Osteoblast (primary cell): ENCODE measurements around the gene ZNF22. TPM values are rescaled to one million over a fixed set of nuclear protein-coding genes. Genes with fewer than 3 reads are reported as not detected.

Source experiments
- DNase-seq: peaks from one replicate; pipeline ENCODE4 v3.0.0; 2011; ENCODE audit warnings: low spot score, mixed read lengths; ENCODE audit not compliant: insufficient read length; ENCODE audit errors: missing footprints
- H2AFZ ChIP-seq: 2 replicates; pipeline ENCODE4 v1.6.0; 2011; ENCODE audit warnings: mild to moderate bottlenecking, low read length
- H3K27ac ChIP-seq: 2 replicates; pipeline ENCODE4 v1.5.1; 2011; ENCODE audit warnings: mild to moderate bottlenecking, low read depth, low read length, moderate library complexity
- H3K27me3 ChIP-seq: 2 replicates; pipeline ENCODE4 v1.6.0; 2012; ENCODE audit warnings: mild to moderate bottlenecking, control low read depth, inconsistent platforms, low read length, moderate library complexity; ENCODE audit not compliant: insufficient read depth
- H3K36me3 ChIP-seq: 2 replicates; pipeline ENCODE4 v1.5.1; 2011; ENCODE audit warnings: mild to moderate bottlenecking, low read length, control low read depth, moderate library complexity; ENCODE audit not compliant: insufficient read depth
- H3K4me1 ChIP-seq: 2 replicates; pipeline ENCODE4 v1.5.1; 2011; ENCODE audit warnings: mild to moderate bottlenecking, low read length, control low read depth, moderate library complexity; ENCODE audit not compliant: insufficient read depth
- H3K4me2 ChIP-seq: 2 replicates; pipeline ENCODE4 v1.6.0; 2011; ENCODE audit warnings: mild to moderate bottlenecking, low read length; ENCODE audit not compliant: insufficient read depth
- H3K4me3 ChIP-seq: fragments of 200-600 bp; sonication (generic); 3 replicates; pipeline ENCODE4 v1.5.1; 2012; ENCODE audit warnings: mild to moderate bottlenecking, low read length, inconsistent platforms; ENCODE audit not compliant: insufficient read depth
- H3K79me2 ChIP-seq: 2 replicates; pipeline ENCODE4 v1.6.0; 2012; ENCODE audit warnings: mild to moderate bottlenecking, low read length, control low read depth, inconsistent platforms; ENCODE audit not compliant: insufficient read depth
- H3K9me3 ChIP-seq: 2 replicates; pipeline ENCODE4 v1.5.1; 2011; ENCODE audit warnings: low read depth, low read length, control low read depth
- H4K20me1 ChIP-seq: 2 replicates; pipeline ENCODE4 v1.6.0; 2012; ENCODE audit warnings: mild to moderate bottlenecking, low read length, control low read depth; ENCODE audit not compliant: insufficient read depth
- total RNA-seq: library from RNA; depleted of rRNA; stranded (reverse); fragments of >200 nt; gene quantifications from 2 replicates; pipeline ENCODE4 v1.2.3, GENCODE V29; 2012
- TF ChIP-seq, protein P1 (sequence below): IDR thresholded peaks from 2 replicates; pipeline ENCODE4 v1.5.1; 2011; ENCODE audit warnings: mild to moderate bottlenecking, low read depth, low read length, moderate library complexity; ENCODE audit errors: extremely low read depth

The ZNF22 gene
- total RNA-seq, 1 donor, result 13.8 TPM

DNA sequence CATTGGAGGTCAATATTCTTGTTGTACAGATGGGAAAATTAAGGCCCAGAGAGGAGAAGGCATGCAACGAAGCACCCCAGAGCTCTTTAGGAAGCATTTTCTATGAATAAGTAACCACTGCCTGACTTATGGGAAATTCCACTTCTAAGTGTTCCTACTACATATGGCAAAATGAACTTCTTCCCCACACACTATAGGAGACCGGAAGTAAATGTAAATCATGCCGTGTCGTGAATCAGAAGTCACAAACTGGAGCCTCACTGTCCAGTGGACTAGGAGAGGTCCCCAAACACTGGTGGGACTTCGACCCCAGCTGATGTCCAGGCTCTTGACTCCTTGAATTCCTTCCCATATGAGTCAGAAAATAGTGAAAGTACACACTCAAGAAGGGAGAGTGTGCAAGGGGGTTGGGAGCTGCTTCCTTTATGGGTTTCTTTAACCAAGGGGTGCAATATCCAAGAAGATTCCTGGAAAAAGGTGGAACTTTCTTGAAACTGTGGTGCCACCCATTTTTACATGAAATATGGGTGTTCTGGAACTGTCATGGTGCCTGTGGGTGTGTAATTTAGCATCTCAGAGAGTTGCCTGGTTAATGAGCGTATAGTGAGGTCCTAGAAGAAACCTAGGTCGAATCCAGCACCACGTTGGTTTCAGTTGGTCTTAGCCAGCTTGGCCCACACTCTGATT is 34.5 kb upstream of the ZNF22 start:
- peaks cover 20% of the 10 kb centered on the region for H3K4me1 ChIP-seq
- DNase-seq, result no peak
- H3K4me3 ChIP-seq, result no peak overlapping the region

DNA sequence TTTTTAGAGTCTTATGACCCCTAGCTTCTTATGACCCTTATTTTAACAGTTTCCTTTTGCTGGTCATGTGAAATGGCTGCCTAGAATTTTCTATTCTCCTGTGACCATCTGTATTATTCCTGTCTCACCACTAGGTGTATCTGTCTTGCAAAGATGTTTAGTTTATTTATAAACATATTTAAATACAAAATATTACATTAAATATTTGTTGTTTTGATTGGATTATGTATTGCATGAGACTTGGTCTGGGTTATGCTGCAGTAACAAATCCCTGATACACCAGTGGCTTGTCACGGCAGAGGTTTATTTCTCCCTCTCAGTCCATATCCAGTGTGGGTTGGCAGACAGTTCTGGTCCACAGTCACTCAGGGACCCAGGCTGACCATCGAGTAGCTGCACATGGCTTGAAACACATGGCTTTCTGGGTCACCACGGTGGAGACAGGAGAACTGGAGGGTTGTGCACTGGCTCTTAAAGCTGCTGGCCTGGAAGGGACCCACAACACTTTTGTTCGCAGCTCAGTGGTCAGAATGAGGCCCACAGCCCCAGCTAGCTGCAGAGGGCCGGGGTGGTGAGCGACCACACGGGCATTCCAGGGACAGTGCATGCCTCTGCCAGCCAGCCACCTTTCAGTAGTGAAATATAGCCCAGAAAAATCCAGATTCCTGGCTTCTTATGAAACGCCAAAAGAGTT is 33.8 kb upstream of the ZNF22 start:
- no peaks in the 10 kb centered on the region for H4K20me1 ChIP-seq
- DNase-seq, result no peak
- no peaks in the 10 kb centered on the region for H3K79me2 ChIP-seq
- H3K27ac ChIP-seq, result no peak overlapping the region
- TF ChIP-seq, protein P1, sequence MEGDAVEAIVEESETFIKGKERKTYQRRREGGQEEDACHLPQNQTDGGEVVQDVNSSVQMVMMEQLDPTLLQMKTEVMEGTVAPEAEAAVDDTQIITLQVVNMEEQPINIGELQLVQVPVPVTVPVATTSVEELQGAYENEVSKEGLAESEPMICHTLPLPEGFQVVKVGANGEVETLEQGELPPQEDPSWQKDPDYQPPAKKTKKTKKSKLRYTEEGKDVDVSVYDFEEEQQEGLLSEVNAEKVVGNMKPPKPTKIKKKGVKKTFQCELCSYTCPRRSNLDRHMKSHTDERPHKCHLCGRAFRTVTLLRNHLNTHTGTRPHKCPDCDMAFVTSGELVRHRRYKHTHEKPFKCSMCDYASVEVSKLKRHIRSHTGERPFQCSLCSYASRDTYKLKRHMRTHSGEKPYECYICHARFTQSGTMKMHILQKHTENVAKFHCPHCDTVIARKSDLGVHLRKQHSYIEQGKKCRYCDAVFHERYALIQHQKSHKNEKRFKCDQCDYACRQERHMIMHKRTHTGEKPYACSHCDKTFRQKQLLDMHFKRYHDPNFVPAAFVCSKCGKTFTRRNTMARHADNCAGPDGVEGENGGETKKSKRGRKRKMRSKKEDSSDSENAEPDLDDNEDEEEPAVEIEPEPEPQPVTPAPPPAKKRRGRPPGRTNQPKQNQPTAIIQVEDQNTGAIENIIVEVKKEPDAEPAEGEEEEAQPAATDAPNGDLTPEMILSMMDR, result peak; percentile 39
- peaks cover 5% of the 10 kb centered on the region for H3K36me3 ChIP-seq
- no peak overlapping the region for H3K4me3 ChIP-seq
- H3K4me2 ChIP-seq, result no peak overlapping the region
- no peaks in the 10 kb centered on the region for H3K27me3 ChIP-seq
- peaks cover 20% of the 10 kb centered on the region for H3K4me1 ChIP-seq
- H2AFZ ChIP-seq, result no peak overlapping the region
- H3K9me3 ChIP-seq, result no peaks in the 10 kb centered on the region

More for the DNA sequence above, 34.5 kb upstream of the ZNF22 start:
- Histone ChIP-seq H4K20me1 (no peaks in the 10 kb centered on the region), H3K27ac (no peak overlapping the region), H3K36me3 (peaks cover 5% of the 10 kb centered on the region), H3K79me2 (no peaks in the 10 kb centered on the region), H3K27me3 (no peaks in the 10 kb centered on the region), H2AFZ (no peak overlapping the region), H3K9me3 (no peaks in the 10 kb centered on the region), H3K4me2 (no peak overlapping the region)
- TF ChIP-seq, protein P1, result no peak

DNA sequence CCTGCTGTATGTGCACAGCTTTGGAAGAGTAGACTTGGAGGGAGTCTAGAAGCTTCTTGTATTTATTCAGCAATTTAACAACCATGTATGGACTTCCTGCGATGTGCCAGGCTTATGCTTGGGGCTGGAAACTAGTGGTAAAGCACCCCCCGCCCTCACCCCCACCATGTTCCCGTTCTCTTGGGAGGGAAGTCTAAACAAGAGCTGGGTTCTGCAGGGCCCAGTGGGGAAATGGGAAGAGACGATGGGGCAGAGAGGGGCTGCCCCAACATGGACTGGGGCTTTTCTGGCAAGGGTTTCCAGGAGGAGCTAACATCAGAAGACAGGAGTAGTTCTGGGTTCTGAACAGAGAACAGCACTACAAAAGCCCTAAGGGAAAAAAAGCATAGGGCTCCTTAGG is 33.1 kb upstream of the ZNF22 start:
- no peaks in the 10 kb centered on the region for H3K27me3 ChIP-seq
- no peak overlapping the region for H3K27ac ChIP-seq
- peaks cover 20% of the 10 kb centered on the region for H3K4me1 ChIP-seq
- peaks cover 5% of the 10 kb centered on the region for H3K36me3 ChIP-seq
- no peaks in the 10 kb centered on the region for H3K9me3 ChIP-seq
- H4K20me1 ChIP-seq, result no peaks in the 10 kb centered on the region
- DNase-seq, result no peak
- no peak overlapping the region for H3K4me3 ChIP-seq
- H3K4me2 ChIP-seq, result peak overlapping the region; percentile 18
- TF ChIP-seq, protein P1, result no peak
- peak overlapping the region; percentile 61 for H2AFZ ChIP-seq
- no peaks in the 10 kb centered on the region for H3K79me2 ChIP-seq

DNA sequence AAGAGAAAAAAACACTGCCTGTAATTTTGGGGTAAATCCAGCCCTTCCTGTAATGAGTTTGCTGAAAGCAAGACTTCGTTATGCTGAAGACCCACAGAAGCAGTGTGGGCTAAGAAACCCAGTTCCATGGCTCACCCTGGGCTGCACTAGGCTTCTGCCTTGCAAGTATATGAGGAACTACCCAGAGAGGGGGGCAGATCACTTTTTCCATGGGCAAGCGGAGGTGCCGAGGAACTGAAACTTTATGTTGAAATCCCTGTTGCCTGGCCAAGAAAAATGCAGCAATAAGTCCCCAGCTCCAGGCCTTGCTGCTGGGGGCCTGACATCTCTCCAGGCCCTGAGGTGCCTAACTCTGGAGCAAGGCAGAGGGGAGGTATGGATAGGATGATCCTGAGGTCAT is 32.6 kb upstream of the ZNF22 start:
- Histone ChIP-seq H3K4me1 (peaks cover 20% of the 10 kb centered on the region), H3K4me2 (peak overlapping the region; percentile 18)

More for the DNA sequence above, 32.6 kb upstream of the ZNF22 start:
- Histone ChIP-seq H4K20me1 (no peaks in the 10 kb centered on the region), H3K27ac (no peak overlapping the region), H3K9me3 (no peaks in the 10 kb centered on the region), H3K36me3 (peaks cover 5% of the 10 kb centered on the region), H3K27me3 (no peaks in the 10 kb centered on the region), H3K4me3 (no peak overlapping the region), H2AFZ (peak overlapping the region; percentile 61), H3K79me2 (no peaks in the 10 kb centered on the region)
- TF ChIP-seq, protein P1, result no peak
- DNase-seq, result peak; percentile 88
